DMS114 treated with DMSO at 0.1 percent for 48 hours (cell line): ENCODE data around the gene ZNF827.
A peak's percentile ranks its signal among the peaks of the same experiment; 100 is the strongest.
"Not testable (repeated sequence)": the region's sequence is repeated elsewhere in the genome, so short reads cannot be mapped to it uniquely, and the experiment has no call there.

Experiments used
- DNase-seq: peaks from one replicate; lab custom pipeline; 2025; ENCODE audit not compliant: unreplicated experiment; lab: John Stamatoyannopoulos, UW

ZNF827 gene

DNA sequence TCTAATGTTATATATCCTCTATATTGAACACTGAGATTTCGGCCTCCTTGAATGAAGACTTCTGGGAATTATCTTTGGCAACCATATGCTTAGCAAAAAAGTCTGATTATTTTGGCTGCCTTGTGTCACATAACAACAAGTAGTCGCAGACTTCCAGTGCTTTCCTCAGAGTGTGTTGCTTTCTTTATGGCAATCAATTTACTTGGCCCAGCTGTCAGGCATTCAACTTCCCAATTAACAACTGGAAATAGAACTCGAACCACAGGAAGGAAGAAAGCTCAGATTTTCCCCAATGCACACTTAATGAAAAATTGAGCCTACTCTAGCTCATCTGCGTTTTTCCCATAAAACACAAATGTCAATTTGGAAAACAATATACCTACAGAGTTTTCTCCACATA lies 71.6 kb downstream of the ZNF827 start:
- no peak for DNase-seq

DNA sequence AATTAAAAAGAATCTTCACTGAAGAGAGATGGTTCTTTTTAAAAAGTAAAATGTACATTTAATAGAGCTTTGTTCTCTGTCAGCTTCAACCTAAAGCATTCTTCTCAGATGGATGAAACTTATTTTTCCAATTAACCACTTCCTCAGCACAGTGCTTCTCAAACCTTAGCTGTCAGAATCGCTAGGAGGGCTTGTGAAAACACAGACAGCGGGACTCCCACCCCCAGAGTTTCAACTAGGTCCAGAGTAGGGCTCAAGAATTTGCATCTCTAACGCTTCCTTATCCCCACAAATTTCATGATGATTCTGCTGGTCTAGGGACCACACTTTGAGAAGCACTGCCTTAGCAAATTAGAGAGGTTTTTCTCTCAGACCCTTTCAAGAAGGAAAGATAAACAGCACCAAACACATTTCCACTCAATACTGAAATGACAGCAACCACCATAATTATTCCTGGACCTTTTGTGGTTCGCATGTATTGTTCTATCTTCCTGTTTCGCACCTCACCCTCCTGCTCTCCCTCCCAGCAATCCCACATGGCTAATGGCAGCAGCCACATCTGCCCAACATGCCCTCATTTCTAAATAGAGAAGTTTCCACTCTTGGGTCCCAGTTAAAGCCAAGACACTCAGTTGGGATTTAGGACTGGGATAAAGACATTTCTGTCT lies 73.2 kb downstream of the ZNF827 start:
- no peak for DNase-seq

DNA sequence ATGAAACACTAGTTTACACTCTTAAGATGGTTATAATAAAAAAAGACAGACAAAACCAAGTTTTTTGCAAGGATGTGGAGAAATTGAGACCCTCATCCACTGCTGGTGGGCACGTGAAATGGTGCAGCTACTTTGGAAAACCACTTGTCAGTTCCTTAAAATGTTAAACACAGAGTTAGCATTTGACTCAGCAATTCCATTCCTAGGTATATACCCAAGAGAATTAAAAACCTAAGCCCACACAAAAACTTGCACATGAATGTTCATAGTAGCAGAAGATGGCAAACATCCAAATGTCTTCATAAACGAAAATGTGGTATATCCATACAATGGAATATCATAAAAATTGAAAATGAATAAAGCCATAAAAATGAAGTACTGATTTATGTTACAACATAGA lies 75.4 kb downstream of the ZNF827 start:
- DNase-seq, result no peak

DNA sequence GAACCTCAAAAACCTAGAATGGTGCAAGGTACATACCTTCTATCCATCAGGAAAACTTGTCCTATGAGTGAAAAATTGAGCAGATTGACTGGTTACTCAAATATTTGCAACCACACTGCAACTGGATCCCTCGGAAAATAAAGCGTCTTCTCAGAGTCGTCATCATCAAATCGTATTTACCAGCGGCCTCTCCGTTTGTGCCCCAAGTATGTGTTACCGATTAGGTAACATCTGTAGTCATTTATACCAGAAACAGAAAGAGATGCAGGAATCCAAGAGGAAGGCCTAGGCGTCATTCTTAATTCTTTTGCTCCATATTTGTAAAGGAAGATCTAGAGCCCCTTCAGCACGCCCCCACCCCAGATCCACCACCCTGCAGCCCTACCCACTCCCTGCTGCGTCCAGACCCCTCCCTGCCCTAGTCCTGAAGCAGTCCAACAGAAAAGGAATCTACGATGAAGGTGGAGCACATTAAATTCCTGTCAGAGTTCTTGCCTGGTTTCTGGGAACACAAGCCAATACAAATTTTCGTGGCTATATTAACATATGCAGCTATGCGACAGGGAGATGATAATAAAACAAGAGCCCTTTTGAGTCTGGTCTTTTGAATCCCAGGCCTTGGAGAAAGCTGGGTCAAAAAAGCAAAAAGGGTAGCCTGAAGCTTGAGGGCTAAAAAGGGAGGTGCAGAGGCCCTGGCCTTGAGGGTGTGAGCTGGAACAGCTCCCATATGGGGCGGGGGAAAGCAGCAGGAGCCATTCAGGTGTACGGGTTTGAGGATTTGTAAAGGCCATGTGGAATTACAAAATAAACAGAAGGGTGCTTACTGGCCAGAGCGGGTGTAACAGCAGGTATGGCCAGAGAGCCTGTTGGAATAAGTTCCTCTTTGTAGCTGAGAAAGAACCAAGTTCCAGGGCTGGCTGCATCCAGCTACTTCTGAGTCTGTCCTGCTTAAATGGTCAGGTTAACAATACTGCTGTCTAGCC lies 77.0 kb downstream of the ZNF827 start:
- DNase-seq, result no peak

DNA sequence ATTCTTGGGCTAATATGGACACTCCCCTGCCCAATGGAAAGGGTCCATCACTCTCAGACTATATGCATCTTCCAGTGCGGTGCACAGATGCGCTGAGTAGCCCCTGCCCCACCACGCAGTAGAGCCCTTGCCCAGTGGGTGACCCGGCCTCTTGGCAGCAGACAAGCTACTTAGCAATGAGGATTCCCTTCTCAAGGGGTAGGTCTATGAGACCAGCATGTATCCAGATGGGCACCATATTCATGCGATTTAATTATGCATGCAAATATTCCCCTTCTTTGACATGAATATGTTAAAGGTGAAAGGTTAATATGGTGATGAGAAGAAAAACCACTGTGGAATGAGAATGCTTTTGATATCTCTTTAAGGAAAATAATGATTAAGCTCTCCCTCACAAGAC lies 77.7 kb downstream of the ZNF827 start:
- no peak for DNase-seq

DNA sequence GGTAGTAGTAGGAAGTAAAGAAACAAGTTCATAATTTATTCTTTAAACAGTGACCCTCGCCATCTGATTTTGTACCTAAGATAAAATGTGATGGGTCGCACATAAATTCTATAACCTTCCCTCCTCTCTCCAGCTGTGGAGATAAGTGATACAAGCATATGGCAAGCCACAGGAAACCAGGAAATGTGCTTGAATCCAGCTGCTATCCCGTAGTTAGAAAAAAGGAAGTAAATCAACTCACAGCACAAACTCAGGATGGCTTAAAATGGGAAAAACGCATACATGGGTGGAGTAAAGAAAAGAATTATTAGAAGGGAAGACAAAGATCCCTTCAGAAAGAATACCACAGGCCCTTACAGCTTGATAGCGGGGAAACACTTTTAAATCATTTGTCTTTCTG lies 78.2 kb downstream of the ZNF827 start:
- no peak for DNase-seq

DNA sequence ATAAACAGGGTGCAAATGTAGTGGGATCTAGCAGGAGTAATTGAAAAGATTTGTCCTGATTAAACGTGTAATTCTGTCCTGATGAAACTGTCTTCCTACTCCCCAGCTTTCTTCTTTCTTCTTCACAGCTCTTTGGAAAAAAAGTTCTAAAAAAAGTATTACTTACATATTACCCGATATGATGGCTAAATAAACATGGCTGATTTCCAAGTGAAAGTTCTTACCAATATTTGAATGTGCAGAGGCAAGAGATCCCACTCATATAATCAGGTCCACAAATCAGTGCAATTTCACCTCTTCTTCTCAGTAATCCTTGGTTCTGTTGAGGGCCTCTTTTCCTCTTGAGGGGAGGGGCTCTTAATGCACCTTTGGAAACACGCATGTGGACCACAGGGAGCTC lies 78.7 kb downstream of the ZNF827 start:
- no peak for DNase-seq

DNA sequence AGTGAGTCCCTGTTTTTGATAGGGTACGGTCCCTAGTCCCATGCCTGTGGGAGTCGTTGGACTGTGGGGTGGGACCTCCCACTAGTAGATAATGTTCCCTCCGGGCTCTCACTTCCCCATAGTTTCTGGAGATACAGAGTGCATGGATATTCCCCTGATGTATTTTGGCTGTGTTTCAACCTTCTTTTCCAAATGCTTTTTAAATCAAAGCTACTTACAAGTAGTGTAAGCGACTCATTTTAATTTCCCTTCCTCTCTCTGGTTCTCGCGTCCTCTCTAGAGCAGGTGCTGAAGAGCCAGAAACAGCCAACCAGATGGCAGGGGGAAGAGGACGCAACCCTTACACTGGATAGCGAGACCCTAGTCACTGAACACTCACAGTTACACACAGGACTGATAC lies 79.2 kb downstream of the ZNF827 start:
- DNase-seq, result no peak

DNA sequence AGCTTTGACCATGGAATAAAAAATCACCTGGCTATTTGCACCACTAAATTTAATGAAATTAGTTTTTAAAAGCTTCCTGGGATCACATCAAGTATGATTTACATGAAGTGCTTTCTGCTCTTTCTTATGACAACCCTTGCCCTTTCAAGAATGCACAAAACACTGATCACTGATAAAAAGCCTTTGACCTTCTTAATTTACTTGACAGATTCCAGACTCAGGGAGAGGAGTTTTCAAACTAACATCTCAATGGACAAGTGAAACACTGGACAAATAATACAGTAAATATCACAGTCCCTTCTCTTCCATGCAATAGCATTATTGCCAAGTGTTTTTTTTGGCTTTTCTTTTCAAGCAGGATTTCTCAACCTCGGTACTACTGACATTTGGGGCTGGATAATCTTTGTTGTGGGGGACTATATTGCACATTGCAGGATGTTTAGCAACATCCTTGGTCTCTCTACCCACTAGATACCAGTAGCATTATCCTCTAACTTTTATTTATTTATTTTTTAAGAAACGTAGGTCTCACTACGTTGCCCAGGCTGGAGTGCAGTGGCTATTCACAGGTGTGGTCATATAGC lies 86.3 kb downstream of the ZNF827 start:
- DNase-seq, result no peak

DNA sequence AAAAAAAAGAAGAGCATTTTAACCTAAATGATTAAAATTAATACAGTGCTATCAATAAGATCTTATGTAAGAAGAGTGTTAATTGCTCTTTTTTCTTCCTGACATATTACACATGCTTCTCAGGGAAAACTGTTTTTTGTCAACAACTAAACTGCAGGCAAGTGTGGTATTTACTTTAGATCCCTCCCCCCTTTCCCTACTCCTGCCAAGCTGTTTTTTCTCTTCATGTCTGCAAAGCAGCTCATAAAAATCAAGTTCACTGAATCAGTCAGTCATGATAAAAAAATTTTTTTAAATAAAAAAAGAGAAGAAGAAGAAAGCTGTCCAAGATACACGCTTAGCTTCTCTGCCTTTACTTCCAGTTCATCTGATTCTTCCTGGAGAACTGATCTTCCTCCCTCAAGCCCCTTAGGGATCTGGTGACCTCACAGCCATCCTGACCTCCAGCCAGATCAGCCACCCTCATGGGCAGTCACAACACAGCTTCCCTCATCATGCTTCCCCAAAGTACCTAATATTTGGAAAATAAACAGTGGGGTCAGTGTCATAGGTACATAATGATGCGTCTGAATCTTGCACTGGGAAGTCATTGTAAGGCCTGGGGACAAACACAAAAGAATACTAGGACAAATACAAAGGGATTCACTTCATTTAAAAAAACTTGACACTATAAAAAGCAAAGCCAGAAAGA lies 87.0 kb downstream of the ZNF827 start:
- DNase-seq, result no peak

DNA sequence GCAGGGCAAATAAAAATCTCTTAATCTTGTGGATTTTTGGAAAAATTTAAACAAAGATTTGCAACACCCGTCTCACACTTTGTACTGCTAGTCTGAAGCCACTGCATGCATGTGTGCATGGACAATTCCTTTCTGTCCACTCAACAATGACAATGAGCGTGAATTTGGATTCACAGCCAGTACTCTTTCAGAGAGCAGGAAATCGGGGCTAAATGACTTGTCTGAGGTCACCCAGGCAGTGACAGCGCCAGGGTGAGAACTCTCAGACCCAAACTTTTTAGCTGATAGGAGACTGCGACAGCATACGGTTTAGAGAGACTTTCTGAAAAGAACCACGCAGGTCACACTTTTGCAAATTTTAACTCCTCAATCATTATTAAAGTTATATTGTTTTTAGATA lies 90.9 kb downstream of the ZNF827 start:
- DNase-seq, result no peak

DNA sequence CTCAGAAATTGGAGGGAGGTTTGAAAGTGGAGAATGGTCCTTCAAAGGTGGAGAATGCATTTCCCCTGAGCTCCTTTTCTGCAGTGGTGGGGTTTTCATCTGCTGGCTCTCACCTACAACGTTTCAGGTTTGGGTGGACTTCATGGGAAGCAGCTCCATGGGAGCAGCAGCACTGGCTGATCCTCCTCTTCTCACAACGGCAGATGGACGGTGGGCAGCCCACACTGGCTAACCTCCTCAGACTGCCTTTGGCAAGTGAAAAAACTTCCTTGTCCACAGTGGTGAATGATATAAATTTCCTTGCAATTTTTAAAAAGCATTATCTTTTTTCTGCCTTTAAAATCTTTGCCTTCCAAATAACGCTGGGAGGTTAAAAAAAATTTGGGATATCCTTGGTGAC lies 93.5 kb downstream of the ZNF827 start:
- DNase-seq, result no peak

DNA sequence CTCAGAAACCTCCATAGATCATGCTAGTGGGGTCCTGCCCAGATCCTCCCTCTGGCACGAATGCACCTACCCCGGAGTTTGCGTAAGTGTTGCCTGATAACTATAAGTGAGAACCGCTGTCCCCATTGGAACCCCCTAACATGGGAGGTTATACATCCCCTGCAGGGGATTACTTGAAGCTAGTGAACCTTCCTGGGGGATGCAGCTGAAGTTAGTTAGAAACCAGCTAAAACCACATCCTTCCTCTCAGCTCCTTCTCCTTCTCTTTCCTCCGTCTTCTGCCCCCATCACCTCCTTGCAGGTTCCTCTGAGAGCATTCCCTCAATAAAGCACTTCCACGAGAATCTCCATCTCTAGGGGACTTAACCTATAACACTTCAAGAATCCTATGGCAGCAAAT lies 95.0 kb downstream of the ZNF827 start:
- no peak for DNase-seq

DNA sequence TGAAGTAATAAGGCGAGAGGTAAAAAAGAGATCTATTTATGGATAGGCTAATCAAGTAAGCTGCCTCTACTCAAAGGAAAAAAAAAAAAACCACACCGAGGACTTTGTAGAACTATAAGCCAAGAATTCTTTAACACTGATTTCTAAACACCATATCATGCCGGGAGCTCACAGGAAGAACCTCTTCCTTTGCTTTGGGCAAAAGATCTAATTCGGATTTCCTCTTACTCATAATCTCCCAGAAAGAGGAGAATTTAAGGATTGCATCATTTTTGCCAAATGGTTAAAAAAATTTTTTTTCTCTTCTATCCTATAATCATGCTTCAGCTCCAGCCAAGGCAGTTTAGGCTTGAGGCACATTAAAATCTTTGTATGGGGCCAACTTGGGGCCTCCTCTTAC lies 95.5 kb downstream of the ZNF827 start:
- no peak for DNase-seq

DNA sequence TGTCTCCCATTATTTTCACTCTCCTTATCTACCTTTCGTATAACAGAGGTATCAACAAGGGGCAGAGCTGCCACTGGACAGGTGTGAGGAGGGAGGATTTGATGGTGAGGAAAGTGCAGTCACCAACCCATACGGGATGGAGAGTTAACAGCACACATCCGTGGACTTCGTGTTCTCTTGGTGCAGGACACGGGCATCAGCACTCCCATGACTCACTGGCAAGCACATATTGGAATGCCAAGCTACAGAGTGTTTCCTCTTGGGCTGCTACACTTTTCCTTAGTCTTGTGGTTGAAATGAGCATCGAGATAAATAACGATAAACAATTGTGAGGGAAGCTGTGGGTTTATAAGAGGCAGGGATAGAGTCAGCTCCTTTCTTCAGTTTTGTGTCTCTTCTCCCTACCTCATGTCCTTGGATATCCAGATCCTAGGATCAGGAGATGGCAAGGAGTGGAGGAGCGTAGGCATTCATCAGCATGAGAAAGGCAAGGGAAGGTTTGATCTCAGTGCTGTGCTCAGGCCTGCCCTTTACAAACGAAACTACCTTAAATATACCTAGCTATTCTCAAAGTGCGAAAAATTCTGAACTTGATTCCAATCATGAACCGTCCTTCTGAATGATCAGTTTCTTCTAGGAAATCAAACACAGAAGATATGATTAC lies 96.3 kb downstream of the ZNF827 start:
- no peak for DNase-seq

DNA sequence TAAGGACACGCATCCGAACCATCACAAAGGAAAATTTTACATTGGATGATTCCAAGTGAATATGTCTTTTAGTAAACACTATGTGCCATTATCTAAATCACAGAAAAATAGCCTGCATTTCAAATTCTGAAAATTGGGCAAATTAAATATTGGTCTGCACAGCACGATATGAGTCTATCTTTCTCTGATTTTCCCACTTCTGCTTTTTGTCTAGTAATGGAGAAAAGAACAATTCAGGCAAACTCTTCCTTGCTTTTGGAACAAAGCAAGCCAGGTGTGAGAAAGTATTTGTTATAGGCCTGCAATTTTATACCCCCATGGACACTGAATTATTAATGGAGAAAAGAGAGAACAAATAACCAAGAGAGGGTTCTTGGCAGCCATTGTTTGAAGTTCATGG lies 97.8 kb downstream of the ZNF827 start:
- no peak for DNase-seq

DNA sequence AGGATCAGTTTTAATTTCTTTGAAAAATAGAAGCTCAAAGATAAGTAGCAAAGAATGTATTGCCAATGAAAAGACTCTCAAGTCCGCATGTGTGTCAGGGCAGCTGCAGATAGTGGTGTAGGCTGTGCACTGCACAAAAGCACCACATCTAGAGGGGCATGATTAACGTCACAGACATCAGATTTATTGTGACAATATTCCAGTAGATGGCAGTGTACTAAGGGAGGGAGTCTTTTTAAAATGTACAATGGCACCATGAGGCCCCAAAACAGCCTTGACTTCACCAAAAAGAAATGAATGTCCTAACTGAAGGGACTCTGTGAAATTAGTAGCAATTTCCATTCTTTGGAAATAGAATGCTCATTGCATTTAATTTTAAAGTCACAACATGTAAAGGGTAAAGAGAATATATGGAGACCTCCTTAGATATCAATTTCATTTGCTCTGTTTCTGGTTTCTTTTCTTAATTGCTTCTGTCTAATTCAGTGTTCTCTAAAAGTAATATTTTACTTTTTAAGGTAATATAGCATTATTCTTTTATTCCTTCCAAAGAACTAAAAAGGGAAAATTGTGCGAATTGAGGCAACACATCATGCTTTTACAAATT lies 98.4 kb downstream of the ZNF827 start:
- DNase-seq, result peak; percentile 30

DNA sequence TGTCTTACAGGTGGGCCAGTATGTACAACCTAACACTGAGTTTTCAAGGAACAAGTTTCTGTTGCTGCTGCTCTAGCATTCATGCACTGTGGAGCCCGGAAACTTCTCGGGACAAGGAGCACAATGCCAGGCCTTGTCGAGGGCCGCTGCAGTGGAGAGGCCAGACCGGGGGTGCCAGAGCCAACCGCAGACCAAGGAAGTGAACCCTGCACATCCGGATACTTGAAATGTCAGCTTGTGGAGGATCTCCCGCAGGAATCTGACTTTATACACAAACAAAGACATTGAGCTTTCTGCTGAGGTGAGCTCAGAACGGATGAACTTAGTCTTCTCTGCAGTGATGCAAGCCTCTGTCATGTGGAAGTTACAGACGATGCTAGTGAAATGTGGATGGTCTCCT lies 99.5 kb downstream of the ZNF827 start:
- DNase-seq, result no peak

DNA sequence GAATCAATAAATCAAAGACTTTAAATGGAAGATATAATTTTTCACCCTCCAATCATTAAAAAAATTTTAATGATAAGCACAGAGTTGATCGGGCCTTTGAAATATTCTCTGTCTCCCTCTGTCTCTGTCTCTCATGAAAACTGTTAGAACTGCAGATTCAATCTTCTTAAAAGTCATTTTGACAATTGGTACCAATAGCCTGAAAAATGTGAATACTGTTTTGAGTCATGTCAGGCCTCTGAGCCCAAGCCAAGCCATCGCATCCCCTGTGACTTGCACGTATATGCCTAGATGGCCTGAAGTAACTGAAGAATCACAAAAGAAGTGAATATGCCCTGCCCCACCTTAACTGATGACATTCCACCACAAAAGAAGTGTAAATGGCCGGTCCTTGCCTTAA lies 106.2 kb downstream of the ZNF827 start:
- DNase-seq, result not testable (repeated sequence)

DNA sequence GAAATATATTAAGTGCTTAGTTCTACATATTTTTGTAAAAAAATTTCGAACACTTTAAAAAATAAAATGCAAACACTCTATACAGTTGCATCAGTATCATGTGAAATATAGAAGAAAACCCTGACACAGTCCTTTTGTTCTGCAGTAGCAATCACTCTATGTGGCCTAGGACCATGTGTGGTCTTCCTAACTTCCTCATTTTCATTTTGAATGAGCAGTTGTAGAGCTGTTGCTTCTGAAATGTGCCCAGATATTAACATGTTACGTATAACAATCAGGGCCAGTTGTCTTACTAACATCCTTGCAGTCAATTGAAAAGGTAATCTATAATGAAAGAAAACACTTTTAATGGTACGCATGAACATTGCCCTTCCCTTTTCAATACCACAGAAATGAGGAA lies 107.9 kb downstream of the ZNF827 start:
- no peak for DNase-seq
